A673 (cell line): ENCODE results near the gene IQGAP2. TPM values are rescaled to one million over a fixed set of nuclear protein-coding genes. Genes with fewer than 3 reads are reported as not detected.
"Not testable (repeated sequence)": the region's sequence is repeated elsewhere in the genome, so short reads cannot be mapped to it uniquely, and the experiment has no call there.

Experiments
- BruUV-seq: library from RNA; stranded (reverse); fragments of 400-500 nt; replicated peaks from 2 replicates; lab custom pipeline; 2021; lab: Mats Ljungman, UMichigan
- CTCF ChIA-PET: fragments of 300-600 bp; sonication (Branson Sonifier 250); formaldehyde crosslinking; loops from one replicate; lab custom pipeline; 2022; ENCODE audit warnings: antibody characterized with exemption; lab: Charles Lee
- POLR2A ChIA-PET: fragments of 300-600 bp; sonication (Branson Sonifier 250); formaldehyde crosslinking; loops from one replicate; lab custom pipeline; 2022; ENCODE audit warnings: antibody characterized with exemption; ENCODE audit not compliant: low non-redundant PET; lab: Charles Lee
- DNase-seq: peaks from one replicate; pipeline ENCODE4 v3.0.0-alpha.2; 2015; ENCODE audit warnings: low spot score
- H3K27ac ChIP-seq: fragments of 200-600 bp; sonication (generic); 2 replicates; pipeline ENCODE4 v1.5.1; 2016; ENCODE audit warnings: mixed run types, low read depth, mild to moderate bottlenecking, mixed read lengths, antibody characterized with exemption, low read length; ENCODE audit not compliant: poor library complexity, severe bottlenecking
- H3K27me3 ChIP-seq: fragments of 200-600 bp; sonication (generic); replicated peaks from 2 replicates; pipeline ENCODE4 v1.6.1; 2017; ENCODE audit warnings: mixed run types, low read depth, mild to moderate bottlenecking, mixed read lengths, antibody characterized with exemption, low read length; ENCODE audit not compliant: insufficient read depth, poor library complexity
- H3K36me3 ChIP-seq: fragments of 200-600 bp; sonication (generic); 2 replicates; pipeline ENCODE4 v1.6.1; 2016; ENCODE audit warnings: mixed run types, mild to moderate bottlenecking, mixed read lengths, antibody characterized with exemption, low read length; ENCODE audit not compliant: insufficient read depth, poor library complexity, severe bottlenecking
- H3K4me1 ChIP-seq: fragments of 200-600 bp; sonication (generic); 2 replicates; pipeline ENCODE4 v1.6.1; 2017; ENCODE audit warnings: mixed run types, mild to moderate bottlenecking, mixed read lengths, antibody characterized with exemption, low read length; ENCODE audit not compliant: insufficient read depth, poor library complexity, severe bottlenecking
- H3K4me3 ChIP-seq: fragments of 200-600 bp; sonication (generic); 2 replicates; pipeline ENCODE4 v1.5.1; 2016; ENCODE audit warnings: low read depth, mixed run types, mild to moderate bottlenecking, mixed read lengths, low read length; ENCODE audit not compliant: poor library complexity, severe bottlenecking
- H3K9me3 ChIP-seq: fragments of 200-600 bp; sonication (generic); 2 replicates; pipeline ENCODE4 v1.6.1; 2016; ENCODE audit warnings: mixed run types, low read depth, mild to moderate bottlenecking, mixed read lengths, antibody characterized with exemption, low read length; ENCODE audit not compliant: poor library complexity, severe bottlenecking
- CTCF ChIP-seq: fragments of 300-800, 200-600 bp; sonication (generic); conservative IDR thresholded peaks from 2 replicates; pipeline ENCODE4 v1.5.1; 2017; ENCODE audit warnings: low read depth, mild to moderate bottlenecking, antibody characterized with exemption, low read length, moderate library complexity, mixed read lengths
- EZH2 ChIP-seq: fragments of 200-600 bp; sonication (generic); IDR thresholded peaks from 2 replicates; pipeline ENCODE4 v1.6.1; 2017; ENCODE audit warnings: borderline replicate concordance, low read depth, mild to moderate bottlenecking, mixed read lengths, antibody characterized with exemption, low read length; ENCODE audit not compliant: poor library complexity, severe bottlenecking
- intact Hi-C: fragments of 100-400 bp; cut with micrococcal nuclease; formaldehyde crosslinking; loops from one replicate; pipeline ENCODE4 v1.10.0; 2022; ENCODE audit not compliant: unreplicated experiment
- total RNA-seq: library from RNA; stranded (reverse); gene quantifications from 2 replicates; pipeline ENCODE4 v1.2.3, GENCODE V29; 2021

Gene IQGAP2
- total RNA-seq, 1 experiment from 2014 or later = 26.8 TPM

- no TSS peak for BruUV-seq
- intact Hi-C loops = no loop called here
- Histone ChIP-seq H3K9me3 (no peaks in the 10 kb centered on the region), H3K4me3 (no peak overlapping the region), H3K36me3 (no peaks in the 10 kb centered on the region), H3K27me3 (no peaks in the 10 kb centered on the region), H3K27ac (no peak overlapping the region), H3K4me1 (peaks cover 50% of the 10 kb centered on the region)
- DNase-seq = no peak
- CTCF ChIA-PET = no interaction called here
- POLR2A ChIA-PET = no interaction called here
- TF ChIP-seq EZH2 = no peak
- TF ChIP-seq CTCF = no peak
Measured at GRCh38 chr5:76425928-76426804, 23.1 kb downstream of the IQGAP2 start.

- TF ChIP-seq CTCF (no peak), EZH2 (no peak)
- H3K9me3 ChIP-seq = no peaks in the 10 kb centered on the region
- no peak overlapping the region for H3K27ac ChIP-seq
- no peak overlapping the region for H3K4me3 ChIP-seq
- BruUV-seq = no TSS peak
- H3K4me1 ChIP-seq = peaks cover 43% of the 10 kb centered on the region
- intact Hi-C loops = no loop called here
- DNase-seq = no peak
- POLR2A ChIA-PET = no interaction called here
- H3K27me3 ChIP-seq = no peaks in the 10 kb centered on the region
- no peaks in the 10 kb centered on the region for H3K36me3 ChIP-seq
- CTCF ChIA-PET = no interaction called here
Measured at GRCh38 chr5:76427206-76428140, 24.4 kb downstream of the IQGAP2 start.

GRCh38 chr5:76428550-76428949 lies 25.5 kb downstream of the IQGAP2 start:
- H3K27ac ChIP-seq, H3K36me3 ChIP-seq, POLR2A ChIA-PET, H3K27me3 ChIP-seq, intact Hi-C loops, BruUV-seq, DNase-seq, H3K9me3 ChIP-seq, H3K4me3 ChIP-seq, CTCF ChIA-PET: not testable (repeated sequence)
- H3K4me1 ChIP-seq = peaks cover 36% of the 10 kb centered on the region
